GM19193 (cell line): ENCODE results near the gene AMOTL2.

ENCODE experiments used
- POLR2A ChIP-seq: IDR thresholded peaks from 4 replicates; pipeline ENCODE4 v1.6.1; 2011; ENCODE audit not compliant: insufficient read depth, insufficient read length; ENCODE audit errors: extremely low read depth

AMOTL2 gene

DNA sequence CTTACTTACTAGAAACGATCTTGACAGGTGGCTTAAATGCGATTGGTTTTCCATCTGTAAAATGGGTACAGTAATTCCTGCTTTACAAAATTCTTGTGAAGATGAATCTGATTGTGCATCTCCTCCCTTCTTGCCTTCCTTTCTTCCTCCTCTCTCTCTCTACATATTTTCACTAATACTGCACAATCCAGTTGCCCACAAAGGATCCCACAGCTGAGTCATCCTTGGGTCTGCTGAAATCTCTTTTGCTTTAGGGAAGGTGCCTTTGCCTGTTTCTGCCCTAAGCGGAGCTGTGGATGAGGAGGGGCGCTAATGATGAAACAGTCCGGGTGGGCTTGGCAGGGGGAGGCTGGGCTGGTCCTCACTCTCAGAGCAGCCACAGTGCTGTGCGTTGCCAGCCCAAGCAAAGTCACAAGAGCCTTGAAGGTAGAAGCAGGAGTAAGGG lies 46.1 kb downstream of the AMOTL2 start:
- TF ChIP-seq POLR2A, result no peak

DNA sequence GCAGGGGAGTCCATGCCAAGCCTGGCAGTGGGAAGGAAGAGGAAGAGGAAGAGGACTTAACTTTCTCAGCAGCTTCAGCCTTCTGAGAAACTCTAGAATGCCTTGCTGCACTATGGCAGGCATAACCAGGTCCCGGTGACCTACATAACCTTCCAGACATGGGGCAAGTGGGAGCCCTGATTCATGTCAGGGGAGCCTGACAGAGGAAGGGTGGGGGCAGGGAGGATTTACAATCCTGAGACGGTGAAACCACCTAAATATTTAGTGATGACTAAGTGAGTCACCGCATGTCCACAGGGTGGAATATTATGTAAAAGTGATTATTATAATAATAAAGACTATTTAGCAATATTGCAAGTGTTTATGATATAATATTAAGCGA lies 46.7 kb downstream of the AMOTL2 start:
- TF ChIP-seq POLR2A, result no peak

DNA sequence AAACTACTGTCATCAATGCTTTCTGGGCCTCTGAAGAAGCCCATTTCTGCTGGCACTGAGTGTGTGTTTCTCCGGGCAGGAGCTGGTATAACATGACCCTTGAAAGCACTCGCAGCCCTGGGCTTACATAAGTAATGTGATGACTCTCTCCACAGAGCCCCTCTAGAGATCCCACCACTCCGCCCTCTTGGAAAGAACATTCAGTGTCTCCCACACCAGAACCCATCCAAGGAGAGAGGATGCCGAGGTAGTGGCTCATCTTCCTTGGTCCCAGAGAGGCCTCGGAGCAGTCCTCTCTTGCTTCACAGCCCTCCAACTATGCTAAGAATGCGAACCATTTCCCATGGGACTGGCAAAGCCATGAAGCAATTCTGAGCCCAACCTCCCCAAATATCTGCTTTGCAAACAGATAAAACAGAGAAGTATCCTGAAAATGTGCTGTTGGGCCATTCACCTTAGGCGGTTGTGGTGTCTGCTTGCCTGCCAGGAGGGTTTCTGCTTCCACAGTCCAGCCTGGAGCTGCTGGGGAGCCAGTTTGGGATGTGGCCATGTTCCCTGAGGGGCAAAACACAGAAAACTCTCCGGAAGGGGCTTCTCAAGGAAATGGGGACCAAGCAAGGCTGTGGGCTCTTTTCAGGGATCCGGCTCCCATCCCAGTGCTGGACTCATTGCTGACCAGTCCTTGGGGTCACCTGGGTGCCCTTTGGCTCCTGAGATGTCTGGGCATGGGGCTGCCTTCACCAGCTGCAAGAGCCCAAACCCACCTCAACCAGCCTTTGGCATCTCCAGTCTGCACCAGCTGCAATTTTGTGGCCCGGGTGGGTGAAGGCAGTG lies 47.3 kb downstream of the AMOTL2 start:
- no peak for TF ChIP-seq POLR2A

DNA sequence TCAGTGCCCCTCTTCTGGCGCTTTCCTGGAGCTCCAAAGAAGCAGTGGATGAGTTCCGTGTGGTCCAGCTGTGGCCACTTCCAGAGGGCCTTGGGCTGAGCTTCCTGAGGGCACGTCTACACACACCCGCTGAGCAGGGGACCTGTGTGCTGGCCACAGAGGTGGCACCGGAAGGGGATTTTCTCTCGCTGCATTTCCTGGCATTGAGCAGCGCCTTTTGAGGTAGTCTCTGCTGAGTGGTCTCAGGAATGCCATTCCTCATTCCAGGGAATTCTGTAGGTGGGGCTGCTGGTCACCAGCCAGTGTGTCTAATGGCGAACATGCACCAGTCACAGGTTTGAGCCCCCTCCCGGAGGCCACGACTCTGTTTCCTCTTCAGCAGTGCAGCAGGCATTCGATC lies 48.1 kb downstream of the AMOTL2 start:
- TF ChIP-seq POLR2A, result no peak

DNA sequence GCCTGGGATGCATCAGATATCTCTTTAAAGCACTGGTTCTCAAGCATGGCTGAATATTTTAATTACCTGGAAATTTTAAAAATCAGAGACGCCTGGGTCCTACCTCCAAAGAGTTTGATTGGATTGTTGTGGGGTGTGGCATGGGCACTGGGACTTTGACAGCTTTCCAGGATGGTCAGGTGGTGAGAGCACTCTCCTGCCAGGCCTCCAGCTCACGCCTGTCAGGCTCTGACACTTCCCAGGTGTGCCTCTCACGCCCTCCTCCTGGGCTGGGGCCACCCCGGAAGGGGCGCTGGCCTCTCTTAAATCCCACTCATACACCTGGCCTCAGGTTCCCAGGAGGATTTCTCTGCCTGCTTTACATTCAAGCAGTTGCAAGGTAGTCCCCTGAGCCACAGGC lies 48.5 kb downstream of the AMOTL2 start:
- no peak for TF ChIP-seq POLR2A

DNA sequence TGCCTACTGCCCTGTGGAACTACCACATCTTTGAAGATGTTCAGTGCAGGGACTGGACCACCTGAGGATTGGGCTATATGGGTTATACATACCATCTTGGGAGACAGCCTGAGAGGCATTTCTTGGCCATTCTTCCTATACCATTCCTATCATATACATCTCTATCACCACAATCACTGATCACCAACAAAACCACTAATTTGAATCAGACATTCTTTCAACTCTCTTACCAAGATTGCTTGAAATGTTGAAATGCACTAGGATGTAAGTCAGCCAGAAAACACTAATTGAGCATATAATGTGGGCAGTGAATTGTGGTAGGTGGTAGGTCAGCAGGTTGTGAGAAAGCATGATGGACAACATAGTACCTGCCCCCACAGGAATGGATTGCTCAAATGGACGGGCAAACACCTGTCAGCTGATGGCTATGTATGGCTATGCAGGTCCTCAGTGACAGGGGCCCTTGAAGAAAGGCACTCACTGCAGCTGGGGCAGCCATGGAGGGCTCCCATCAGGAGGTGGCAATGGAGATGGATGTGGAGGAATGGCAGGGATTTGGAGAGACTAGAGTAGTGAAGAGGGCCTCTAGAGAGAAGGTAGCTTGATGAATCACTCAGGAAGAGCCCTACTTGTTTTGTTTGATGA lies 49.1 kb downstream of the AMOTL2 start:
- no peak for TF ChIP-seq POLR2A

DNA sequence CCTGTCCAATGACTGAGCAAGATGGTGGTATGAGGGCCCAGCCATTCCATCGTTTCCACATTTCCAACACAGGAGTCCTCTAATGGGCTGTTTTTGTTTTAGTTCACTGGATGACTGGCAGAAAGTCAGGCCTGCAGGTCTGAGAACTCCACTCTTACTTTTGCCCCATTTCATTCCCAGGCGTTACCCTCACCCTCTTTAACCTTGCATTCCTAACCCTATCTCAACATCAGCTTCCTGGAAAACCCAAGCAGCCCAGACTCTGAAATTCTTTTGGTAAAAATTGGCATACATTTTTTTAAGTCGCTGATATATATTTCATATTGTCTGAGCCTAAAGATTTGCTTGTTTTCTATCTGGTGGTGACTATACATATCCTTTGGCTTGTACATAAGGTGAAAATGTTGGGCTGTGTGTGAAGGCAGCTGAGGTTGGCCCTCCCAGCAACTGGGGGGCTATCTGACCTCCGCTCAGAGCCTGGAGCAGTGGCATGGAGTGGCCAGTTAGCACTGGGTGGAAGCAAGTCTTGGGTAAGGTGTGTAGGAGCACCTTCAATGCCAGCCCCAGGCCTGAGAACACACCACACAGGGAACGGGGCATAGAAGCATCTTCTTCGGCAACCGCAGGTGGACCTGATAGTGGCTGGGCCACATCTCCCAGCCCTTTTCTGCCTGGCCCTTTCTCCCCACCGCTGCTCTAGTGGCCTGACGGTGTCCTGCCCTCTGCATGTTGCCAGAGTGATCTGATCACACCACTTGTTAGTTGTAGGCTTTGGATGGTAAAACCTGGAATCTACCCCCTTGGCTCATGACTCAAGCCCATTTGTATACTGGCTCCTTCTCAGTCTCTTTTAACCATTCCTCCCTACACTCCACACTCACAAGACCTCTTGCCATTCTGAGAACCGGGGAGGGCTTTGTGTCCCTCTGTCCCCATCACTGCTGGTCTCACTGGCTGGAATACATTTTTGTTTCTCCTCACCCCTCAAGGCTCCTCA lies 50.0 kb downstream of the AMOTL2 start:
- no peak for TF ChIP-seq POLR2A

DNA sequence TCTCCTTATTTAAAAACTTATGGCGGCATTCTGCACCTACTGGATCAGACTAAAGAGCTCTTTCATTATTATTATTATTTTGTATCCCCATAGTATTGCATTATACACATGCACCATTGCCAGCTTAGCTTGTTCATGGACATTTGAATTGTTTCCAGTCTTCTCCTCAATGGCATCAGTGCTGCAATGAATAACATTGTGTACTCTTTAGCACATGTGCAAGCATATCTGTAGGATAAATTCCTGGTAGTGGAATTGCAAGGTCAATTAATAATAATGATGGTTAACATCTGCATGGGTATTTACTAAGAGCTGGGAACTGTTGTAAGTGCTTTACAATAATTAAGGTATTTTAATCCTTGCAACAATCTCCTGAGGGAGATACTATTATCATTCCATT lies 52.0 kb downstream of the AMOTL2 start:
- TF ChIP-seq POLR2A, result no peak

DNA sequence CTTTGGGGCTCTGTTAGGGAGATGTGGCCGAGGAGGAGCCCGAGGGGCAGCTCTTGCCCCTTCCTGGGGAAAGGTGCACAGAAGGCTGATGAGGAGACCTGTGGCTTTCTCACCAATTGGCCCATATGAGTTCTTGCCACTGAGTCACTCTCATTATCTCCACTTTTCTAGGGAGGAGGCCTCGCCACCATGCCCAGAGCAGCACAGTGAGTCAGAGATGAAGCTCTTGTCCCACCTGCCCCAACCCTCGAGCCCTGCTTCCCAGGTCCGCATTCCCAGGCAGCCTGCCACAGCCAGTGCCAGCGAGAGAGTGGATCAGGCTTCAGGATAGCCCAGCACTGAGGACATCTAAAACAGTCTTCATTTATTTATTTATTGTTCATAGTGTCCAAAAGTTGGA lies 53.5 kb downstream of the AMOTL2 start:
- no peak for TF ChIP-seq POLR2A

DNA sequence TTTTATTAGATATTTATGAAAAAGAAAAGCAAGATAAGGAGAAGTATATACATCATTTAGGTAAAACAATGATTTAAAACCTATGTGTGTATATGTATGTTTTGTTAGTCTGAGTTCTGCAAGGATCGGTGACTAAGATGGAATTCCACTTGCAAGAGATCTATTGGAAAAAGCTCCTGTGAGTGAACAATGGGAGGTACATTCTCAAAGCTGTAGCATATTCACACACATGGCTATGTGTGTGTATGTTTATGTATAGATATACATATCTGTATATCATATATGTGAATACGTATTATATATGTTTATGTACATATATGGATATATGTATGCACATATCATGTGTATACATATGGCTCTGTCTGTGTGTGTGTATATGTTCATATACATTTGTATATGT lies 54.3 kb downstream of the AMOTL2 start:
- no peak for TF ChIP-seq POLR2A

DNA sequence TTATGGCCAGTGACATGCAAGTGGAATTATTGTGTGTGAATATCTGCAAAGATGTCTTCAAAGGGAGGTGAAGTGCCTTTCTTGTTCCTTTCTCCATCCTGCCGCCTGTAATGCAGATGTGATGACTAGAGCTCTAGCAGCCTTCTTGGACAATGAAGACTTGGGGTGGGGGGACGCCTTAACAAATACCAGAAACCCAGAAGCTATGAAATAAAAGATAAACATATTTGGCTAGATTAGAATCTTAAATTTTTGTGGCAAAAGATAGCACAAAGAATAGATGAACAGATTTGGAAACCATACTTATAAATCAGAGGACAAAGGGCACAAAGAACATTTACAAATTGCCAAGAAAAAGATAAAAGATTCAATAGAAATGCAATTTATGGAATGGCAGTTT lies 56.1 kb downstream of the AMOTL2 start:
- TF ChIP-seq POLR2A, result no peak

DNA sequence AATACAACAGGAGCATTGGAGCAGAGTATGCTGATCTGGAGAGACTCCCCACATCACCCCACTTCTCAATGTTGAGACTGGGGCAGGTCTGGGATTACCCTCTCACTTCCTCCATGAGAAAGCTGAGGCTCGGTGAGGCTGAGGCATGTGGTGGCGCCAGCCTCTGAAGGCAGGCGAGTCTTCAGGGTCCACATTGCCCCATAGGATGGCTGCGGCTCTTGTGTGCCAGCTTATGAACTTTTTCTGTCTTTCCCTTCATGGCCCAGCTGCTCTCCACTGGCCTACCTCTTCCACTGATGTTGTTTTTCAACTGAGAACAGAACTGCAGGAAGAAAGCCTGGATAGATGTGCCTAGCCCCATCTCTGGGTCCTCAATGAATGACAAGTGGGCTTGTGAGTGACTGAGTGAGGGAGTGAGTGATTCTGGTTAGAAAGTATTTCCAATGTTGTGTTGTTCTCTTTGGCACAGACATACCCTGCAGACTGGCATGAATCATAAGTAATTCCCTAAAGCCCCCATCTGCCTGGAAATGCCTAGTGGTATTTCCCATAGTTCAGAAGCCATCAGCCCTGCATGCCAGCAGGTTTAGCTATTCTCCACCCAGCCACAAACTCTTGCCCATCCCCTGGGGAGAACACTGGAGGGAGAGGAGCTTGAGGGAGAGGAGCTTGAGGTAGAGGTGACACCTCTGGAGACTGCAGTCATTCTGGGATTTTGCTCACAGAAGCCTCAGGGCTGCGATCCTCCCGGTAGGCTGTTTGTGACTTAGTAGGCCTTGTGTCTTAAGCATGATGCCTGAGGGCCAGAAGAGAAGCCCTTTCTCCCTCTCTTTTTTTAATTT lies 56.9 kb downstream of the AMOTL2 start:
- TF ChIP-seq POLR2A, result no peak

DNA sequence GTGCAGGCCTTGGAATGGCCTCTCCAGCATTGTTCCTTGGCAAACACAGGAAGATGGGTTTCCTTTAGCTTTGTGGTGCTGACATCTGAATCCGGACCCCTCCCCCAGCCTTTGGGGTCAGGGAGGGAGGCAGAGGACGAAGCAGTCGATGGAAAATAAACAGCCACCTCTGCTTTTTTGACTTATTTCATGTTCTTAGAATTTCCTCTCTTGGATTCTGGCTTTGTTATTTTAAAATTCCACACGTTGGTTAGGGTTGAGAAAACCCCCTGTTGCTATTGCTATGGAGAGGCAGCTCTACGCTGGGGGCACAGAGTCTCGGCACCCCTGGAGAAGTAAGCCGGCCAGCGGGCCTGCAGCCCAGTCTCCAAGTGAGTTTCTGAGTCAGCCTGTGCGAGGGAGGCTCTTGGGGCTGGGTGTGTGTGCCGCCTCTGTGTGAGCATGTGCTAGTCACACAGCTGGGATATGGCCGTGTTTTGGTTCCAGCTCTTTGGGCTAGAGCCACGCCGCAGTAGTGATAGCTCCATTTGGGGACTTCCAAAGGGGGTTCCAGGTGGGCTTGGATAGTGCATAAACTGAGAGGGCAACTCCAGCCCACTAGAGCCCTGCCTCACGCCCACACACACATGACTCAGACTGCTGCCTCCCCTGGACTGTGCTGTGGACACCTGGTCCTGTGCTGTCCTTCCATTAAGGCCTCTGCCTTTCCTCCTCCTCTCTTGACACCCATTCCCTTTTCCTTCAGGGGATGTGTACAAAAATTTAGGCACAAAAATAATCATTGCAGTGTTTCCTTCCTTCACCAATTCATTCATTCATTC lies 58.8 kb downstream of the AMOTL2 start:
- TF ChIP-seq POLR2A, result no peak
